Gastroesophageal sphincter (tissue), 4 donors: ENCODE data around the gene GLP2R. TPM values are rescaled to one million over a fixed set of nuclear protein-coding genes. Genes with fewer than 3 reads are reported as not detected.

Experiments used
- ATAC-seq: fragments of 150-250 bp; one replicate; pipeline ENCODE4 v1.9.1; 2016; ENCODE audit warnings: mild to moderate bottlenecking, moderate library complexity
- H3K27ac ChIP-seq, 4 donors: fragments of 200-600 bp; sonication (generic) in 3 of 4; 1 replicate in 3 of 4; 2 replicates in 1 of 4; pipeline ENCODE4 v1.5.1; 2016 to 2019
- H3K27me3 ChIP-seq: fragments of 200-600 bp; sonication (generic); one replicate; pipeline ENCODE4 v1.5.1; 2019
- H3K36me3 ChIP-seq, 2 donors: fragments of 200-600 bp; sonication (generic); one replicate each; pipeline ENCODE4 v1.5.1; 2019; ENCODE audit warnings: control low read depth in 1 of 2
- H3K4me1 ChIP-seq, 3 donors: fragments of 200-600 bp; sonication (generic); 1 replicate in 2 of 3; 2 replicates in 1 of 3; pipeline ENCODE4 v1.5.1; 2016 to 2019; ENCODE audit warnings: control low read depth in 2 of 3
- H3K4me3 ChIP-seq, 2 donors: fragments of 200-600 bp; sonication (generic); one replicate each; pipeline ENCODE4 v1.5.1; 2019; ENCODE audit warnings: mild to moderate bottlenecking in 1 of 2, moderate library complexity in 1 of 2
- H3K9me3 ChIP-seq, 3 donors: fragments of 200-600 bp; sonication (generic); one replicate each; pipeline ENCODE4 v1.5.1; 2017 to 2019; ENCODE audit warnings: control low read depth in 2 of 3
- EP300 ChIP-seq: sonication (generic); formaldehyde crosslinking; IDR thresholded peaks from one replicate; pipeline ENCODE4 v1.6.1; 2017; ENCODE audit warnings: antibody characterized with exemption, mild to moderate bottlenecking
- POLR2A ChIP-seq, 2 donors: fragments of 450-650 bp; IDR thresholded peaks; one replicate each; pipeline ENCODE4 v1.6.1; 2017; ENCODE audit warnings: antibody characterized with exemption in 2 of 2, mild to moderate bottlenecking in 2 of 2, moderate library complexity in 1 of 2
- POLR2AphosphoS5 ChIP-seq: sonication (generic); formaldehyde crosslinking; IDR thresholded peaks from one replicate; pipeline ENCODE4 v1.6.1; 2017; ENCODE audit warnings: antibody characterized with exemption
- WGBS, 2 donors: methylation state at CpG; one replicate each; pipeline ENCODE4 v1.1.5; 2018; ENCODE audit warnings: low coverage in 1 of 2; 5-methylcytosine and 5-hydroxymethylcytosine counted together
- total RNA-seq, 4 donors: library from RNA; depleted of rRNA; stranded (reverse); fragments of >200 nt; gene quantifications; one replicate each; pipeline ENCODE4 v1.1.0, GENCODE V29; 2016
- TF ChIP-seq, protein P1 (sequence below), 4 experiments: fragments of 200-600 bp in 2 of 4; fragments of 450-650 bp in 2 of 4; sonication (generic) in 1 of 4; IDR thresholded peaks; one replicate each; pipeline ENCODE4 v1.5.1; 2017 to 2019; ENCODE audit warnings: antibody characterized with exemption in 4 of 4, mild to moderate bottlenecking in 2 of 4, moderate library complexity in 2 of 4

Gene GLP2R
- total RNA-seq, 4 donors from 2014 or later: 7.2 to 14.5 (median 13.8) TPM

GRCh38 chr17:9837551-9838471 is 12.1 kb downstream of the GLP2R start:
- Histone ChIP-seq H3K27me3 (no peaks in the 10 kb centered on the region), H3K27ac (peak overlapping the region; percentile 14 to 79 (median 66)), H3K4me1 (peaks cover 6 to 58% (median 27%) of the 10 kb centered on the region in 3 donors), H3K36me3 (no peaks in the 10 kb centered on the region), H3K4me3 (no peak overlapping the region), H3K9me3 (no peaks in the 10 kb centered on the region)
- 45 to 49% methylated on average over 7 to 11 of the region's 11 CpGs for WGBS, 2 donors
- peak; percentile 70 for ATAC-seq
- TF ChIP-seq POLR2A (IDR thresholded peaks at IDR 0.05) (no peak), POLR2AphosphoS5 (peak; percentile 53)

DNA sequence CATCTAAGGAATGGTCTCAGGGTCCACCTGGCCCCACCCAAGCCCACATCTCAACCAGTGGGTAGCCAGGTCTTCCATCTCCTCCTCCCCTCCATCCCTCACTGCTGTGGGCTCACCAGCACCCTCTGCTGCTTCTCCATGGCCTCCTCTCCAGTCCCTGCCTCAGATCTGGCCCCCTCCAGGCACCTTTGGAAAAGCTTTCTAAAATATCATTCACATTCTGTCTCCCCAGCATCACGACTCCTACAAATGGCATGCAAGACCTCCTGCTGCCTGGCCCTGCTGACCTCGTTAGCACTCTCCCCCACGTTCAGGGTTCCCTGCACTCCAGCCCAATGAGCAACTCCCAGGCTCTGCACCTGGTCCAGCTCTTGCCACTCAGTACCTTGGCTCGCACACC is 13.7 kb downstream of the GLP2R start:
- no peak for ATAC-seq
- WGBS, 2 donors: 71 to 75% methylated on average over 4 of the region's 4 CpGs
- peaks cover 15 to 74% (median 35%) of the 10 kb centered on the region in 3 donors for H3K4me1 ChIP-seq

DNA sequence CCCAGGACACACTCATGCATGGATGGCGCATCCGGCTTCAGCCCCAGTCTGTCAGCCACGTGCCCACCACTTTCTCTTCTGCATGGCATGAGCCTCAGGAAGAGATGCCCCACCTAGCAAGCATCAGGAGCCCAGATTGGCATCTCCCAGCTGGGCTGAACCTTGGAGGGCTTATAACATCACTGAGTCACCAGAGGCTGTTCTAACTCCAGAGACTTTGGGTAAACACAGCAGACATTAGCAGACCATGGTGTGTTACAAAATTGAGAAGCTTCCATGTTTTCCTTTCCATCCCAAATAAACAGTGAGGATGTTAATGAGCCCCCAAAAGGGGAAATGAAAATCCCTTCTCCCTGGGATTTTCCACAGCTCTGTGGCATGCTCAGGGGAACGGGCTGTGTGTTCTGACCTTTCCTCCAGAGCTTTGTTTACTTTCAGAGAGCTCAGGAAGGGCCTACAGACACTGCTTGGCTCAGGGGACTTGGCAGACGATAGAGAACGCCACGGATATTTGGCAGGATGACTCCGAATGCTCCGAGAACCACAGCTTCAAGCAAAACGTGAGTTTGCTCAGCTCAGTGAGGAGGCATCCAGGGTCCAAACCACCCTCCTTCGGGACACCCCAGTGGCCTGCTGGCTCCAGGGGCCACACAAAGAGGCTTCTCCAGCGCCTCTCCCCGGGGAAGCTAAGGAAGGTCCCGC is 16.5 kb downstream of the GLP2R start:
- WGBS, 2 donors: 35 to 38% methylated on average over 8 to 10 of the region's 14 CpGs
- peak; percentile 88 for ATAC-seq
- Histone ChIP-seq H3K27me3 (no peaks in the 10 kb centered on the region), H3K4me1 (peaks cover 15 to 71% (median 35%) of the 10 kb centered on the region in 3 donors), H3K27ac (peak overlapping the region; percentile 70 to 97 (median 90)), H3K9me3 (no peaks in the 10 kb centered on the region), H3K36me3 (no peaks in the 10 kb centered on the region), H3K4me3 (no peak overlapping the region)
- TF ChIP-seq, protein P1, sequence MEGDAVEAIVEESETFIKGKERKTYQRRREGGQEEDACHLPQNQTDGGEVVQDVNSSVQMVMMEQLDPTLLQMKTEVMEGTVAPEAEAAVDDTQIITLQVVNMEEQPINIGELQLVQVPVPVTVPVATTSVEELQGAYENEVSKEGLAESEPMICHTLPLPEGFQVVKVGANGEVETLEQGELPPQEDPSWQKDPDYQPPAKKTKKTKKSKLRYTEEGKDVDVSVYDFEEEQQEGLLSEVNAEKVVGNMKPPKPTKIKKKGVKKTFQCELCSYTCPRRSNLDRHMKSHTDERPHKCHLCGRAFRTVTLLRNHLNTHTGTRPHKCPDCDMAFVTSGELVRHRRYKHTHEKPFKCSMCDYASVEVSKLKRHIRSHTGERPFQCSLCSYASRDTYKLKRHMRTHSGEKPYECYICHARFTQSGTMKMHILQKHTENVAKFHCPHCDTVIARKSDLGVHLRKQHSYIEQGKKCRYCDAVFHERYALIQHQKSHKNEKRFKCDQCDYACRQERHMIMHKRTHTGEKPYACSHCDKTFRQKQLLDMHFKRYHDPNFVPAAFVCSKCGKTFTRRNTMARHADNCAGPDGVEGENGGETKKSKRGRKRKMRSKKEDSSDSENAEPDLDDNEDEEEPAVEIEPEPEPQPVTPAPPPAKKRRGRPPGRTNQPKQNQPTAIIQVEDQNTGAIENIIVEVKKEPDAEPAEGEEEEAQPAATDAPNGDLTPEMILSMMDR (IDR thresholded peaks at IDR 0.05): peak in 2 of 4 experiments; percentile 12 to 19
- TF ChIP-seq EP300 (no peak), POLR2A (IDR thresholded peaks at IDR 0.05) (no peak), POLR2AphosphoS5 (peak; percentile 91)

More for the DNA sequence above, 13.7 kb downstream of the GLP2R start:
- H3K36me3 ChIP-seq: no peaks in the 10 kb centered on the region
- no peaks in the 10 kb centered on the region for H3K27me3 ChIP-seq
- peak overlapping the region in 3 of 4 donors; percentile 18 to 74 (median 59) for H3K27ac ChIP-seq
- no peaks in the 10 kb centered on the region for H3K9me3 ChIP-seq
- no peak overlapping the region for H3K4me3 ChIP-seq
- TF ChIP-seq POLR2A (IDR thresholded peaks at IDR 0.05): no peak
- TF ChIP-seq, protein P1 (IDR thresholded peaks at IDR 0.05): peak in 1 of 4 experiments; percentile 6

DNA sequence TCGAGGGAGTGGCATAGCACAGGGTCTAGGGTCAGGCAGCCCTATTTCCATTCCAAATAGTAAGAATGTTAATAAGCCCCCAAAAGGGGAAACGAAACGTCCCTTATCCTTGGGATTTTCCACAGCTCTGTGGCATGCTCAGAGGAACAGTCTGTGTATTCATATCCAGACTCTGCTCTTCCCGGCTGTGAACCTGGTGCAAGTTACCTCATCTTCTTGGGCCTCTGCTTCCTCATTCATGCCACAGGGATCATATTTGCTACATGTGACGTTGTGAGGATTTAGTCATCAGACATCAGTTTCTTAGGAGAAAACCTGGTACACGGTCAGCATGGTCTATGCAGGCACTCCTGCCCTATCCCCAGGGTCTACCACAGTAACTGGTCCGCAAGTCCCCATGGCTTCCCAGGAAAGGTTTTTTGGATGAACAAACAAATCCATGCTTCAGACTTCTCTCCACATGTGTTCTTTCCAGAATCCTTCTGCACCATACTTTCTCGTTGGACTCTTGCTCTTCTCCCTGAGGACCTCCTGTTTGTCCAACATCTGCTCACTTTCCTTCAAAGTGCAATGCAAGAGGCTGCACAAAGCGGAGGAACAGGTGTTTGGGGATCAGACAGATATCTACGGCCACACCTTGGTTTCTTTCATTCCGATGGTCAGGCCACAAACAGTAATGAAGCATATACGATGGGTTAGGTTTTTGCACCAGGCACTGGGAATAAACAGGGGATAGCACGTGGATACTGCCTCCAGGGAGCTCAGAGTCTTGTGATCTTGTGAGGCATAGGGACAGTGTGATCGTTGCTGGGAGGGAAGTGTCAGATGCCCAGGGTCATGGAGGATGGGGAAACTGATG is 17.7 kb downstream of the GLP2R start:
- Histone ChIP-seq H3K27ac (peak overlapping the region; percentile 70 to 97 (median 90)), H3K4me3 (no peak overlapping the region), H3K9me3 (no peaks in the 10 kb centered on the region), H3K36me3 (no peaks in the 10 kb centered on the region), H3K4me1 (peaks cover 15 to 59% (median 30%) of the 10 kb centered on the region in 3 donors), H3K27me3 (no peaks in the 10 kb centered on the region)
- ATAC-seq: peak; percentile 47
- WGBS, 2 donors: 54 to 76% methylated on average over 8 to 9 of the region's 14 CpGs
- TF ChIP-seq, protein P1 (IDR thresholded peaks at IDR 0.05): no peak
- TF ChIP-seq POLR2AphosphoS5 (peak; percentile 54), EP300 (no peak)

DNA sequence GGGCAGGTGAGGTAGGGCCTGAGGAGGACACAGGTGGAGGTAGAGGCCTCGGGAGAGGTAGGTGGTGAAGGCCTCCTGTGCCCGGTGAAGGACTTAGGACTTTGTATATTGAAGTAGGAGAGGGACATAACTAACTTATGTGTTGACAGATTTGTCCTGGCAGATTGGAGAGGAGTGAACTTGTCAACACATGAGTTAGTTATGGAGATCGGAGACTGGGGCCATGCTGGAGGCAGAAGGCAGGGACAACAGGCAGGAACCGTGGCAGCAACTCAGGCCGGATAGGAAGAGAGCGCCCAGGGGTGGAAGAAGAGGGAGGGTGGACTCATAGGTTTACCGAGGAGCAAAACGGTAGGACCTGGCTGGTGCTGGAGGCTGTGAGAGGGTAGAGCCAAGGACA is 18.4 kb downstream of the GLP2R start:
- no peaks in the 10 kb centered on the region for H3K27me3 ChIP-seq
- TF ChIP-seq, protein P1 (IDR thresholded peaks at IDR 0.05): no peak
- no peak for TF ChIP-seq POLR2A (IDR thresholded peaks at IDR 0.05)
- no peak for TF ChIP-seq POLR2AphosphoS5
- no peak for TF ChIP-seq EP300
- peak overlapping the region in 3 of 4 donors; percentile 4 to 91 (median 89) for H3K27ac ChIP-seq
- no peaks in the 10 kb centered on the region for H3K9me3 ChIP-seq
- no peak for ATAC-seq
- no peak overlapping the region for H3K4me3 ChIP-seq
- WGBS, 2 donors: 82 to 84% methylated on average over 7 to 8 of the region's 8 CpGs
- no peaks in the 10 kb centered on the region for H3K36me3 ChIP-seq
- peaks cover 15 to 51% (median 24%) of the 10 kb centered on the region in 3 donors for H3K4me1 ChIP-seq
